Keratinocyte (primary cell): ENCODE results near the gene CRB2. TPM values are rescaled to one million over a fixed set of nuclear protein-coding genes. Genes with fewer than 3 reads are reported as not detected.

Experiments used
- DNase-seq: peaks from one replicate; pipeline ENCODE4 v3.0.0-alpha.2; 2011; ENCODE audit warnings: low read depth, missing footprints, low spot score
- FAIRE-seq: peaks from 2 replicates; lab custom pipeline; 2011; peaks lifted over from hg19 to GRCh38; lab: Jason Lieb, UNC
- H2AFZ ChIP-seq: 2 replicates; pipeline ENCODE4 v1.6.0; 2012; ENCODE audit warnings: low read length, control low read depth, inconsistent platforms; ENCODE audit not compliant: control insufficient read depth
- H3K27ac ChIP-seq: 2 replicates; pipeline ENCODE4 v1.5.1; 2011; ENCODE audit warnings: low read length; ENCODE audit not compliant: control insufficient read depth, insufficient read depth
- H3K27me3 ChIP-seq: 3 replicates; pipeline ENCODE4 v1.6.0; 2011; ENCODE audit warnings: low read length; ENCODE audit not compliant: control insufficient read depth, insufficient read depth; ENCODE audit errors: extremely low read depth
- H3K36me3 ChIP-seq, 2 experiments: 2 replicates in 1 of 2; 3 replicates in 1 of 2; pipeline ENCODE4 v1.5.1; 2011; ENCODE audit warnings: low read length in 2 of 2, mild to moderate bottlenecking in 1 of 2; ENCODE audit not compliant: control insufficient read depth in 2 of 2, insufficient read depth in 2 of 2; ENCODE audit errors: extremely low read depth in 1 of 2
- H3K4me1 ChIP-seq: 3 replicates; pipeline ENCODE4 v1.5.1; 2011; ENCODE audit warnings: low read length; ENCODE audit not compliant: control insufficient read depth, insufficient read depth; ENCODE audit errors: extremely low read depth
- H3K4me2 ChIP-seq: 3 replicates; pipeline ENCODE4 v1.6.0; 2011; ENCODE audit warnings: low read depth, low read length; ENCODE audit not compliant: control insufficient read depth, insufficient read depth; ENCODE audit errors: extremely low read depth
- H3K4me3 ChIP-seq, 3 experiments: fragments of 200-600 bp in 1 of 3; sonication (generic) in 1 of 3; 2 replicates in 2 of 3; 3 replicates in 1 of 3; pipeline ENCODE4 v1.5.1; 2011 to 2016; ENCODE audit warnings: low read length in 3 of 3, mild to moderate bottlenecking in 3 of 3, control low read depth in 2 of 3, inconsistent platforms in 1 of 3, low read depth in 1 of 3, mixed read lengths in 1 of 3, mixed run types in 1 of 3, moderate library complexity in 1 of 3; ENCODE audit not compliant: control insufficient read depth in 2 of 3, insufficient read depth in 2 of 3; ENCODE audit errors: extremely low read depth in 1 of 3
- H3K79me2 ChIP-seq: 2 replicates; pipeline ENCODE4 v1.6.0; 2012; ENCODE audit warnings: low read length; ENCODE audit not compliant: control insufficient read depth, insufficient read depth
- H3K9ac ChIP-seq: 3 replicates; pipeline ENCODE4 v1.6.0; 2011; ENCODE audit warnings: low read length; ENCODE audit not compliant: control insufficient read depth, insufficient read depth; ENCODE audit errors: extremely low read depth
- H3K9me1 ChIP-seq: 3 replicates; pipeline ENCODE4 v1.6.0; 2011; ENCODE audit warnings: low read length; ENCODE audit not compliant: control insufficient read depth, insufficient read depth; ENCODE audit errors: extremely low read depth
- H3K9me3 ChIP-seq: 2 replicates; pipeline ENCODE4 v1.5.1; 2012; ENCODE audit warnings: low read depth, low read length; ENCODE audit not compliant: control insufficient read depth
- H4K20me1 ChIP-seq: 3 replicates; pipeline ENCODE4 v1.6.0; 2011; ENCODE audit warnings: low read length; ENCODE audit not compliant: control insufficient read depth, insufficient read depth; ENCODE audit errors: extremely low read depth
- CTCF ChIP-seq, 3 experiments: IDR thresholded peaks in 1 of 3; conservative IDR thresholded peaks in 1 of 3; optimal IDR thresholded peaks in 1 of 3; 2 replicates in 2 of 3; 3 replicates in 1 of 3; pipeline versions ENCODE3 to v1.5.1; 2011; ENCODE audit warnings: low read length in 3 of 3, mild to moderate bottlenecking in 3 of 3, moderate library complexity in 2 of 3, control low read depth in 1 of 3, inconsistent platforms in 1 of 3; ENCODE audit not compliant: insufficient read depth in 2 of 3; ENCODE audit errors: extremely low read depth in 1 of 3
- EZH2 ChIP-seq: IDR thresholded peaks from one replicate; pipeline ENCODE4 v1.6.1; 2012; ENCODE audit warnings: inconsistent platforms, mild to moderate bottlenecking, low read length, moderate library complexity
- dilution Hi-C: fragments of 300-500 bp; cut with MboI; formaldehyde crosslinking; loops from one replicate; pipeline ENCODE4 v1.7.0; 2020; ENCODE audit warnings: low sequenced_read_pairs; ENCODE audit not compliant: extremely low pct_ligation_motif_present
- polyA plus RNA-seq, 5 experiments: library from polyadenylated mRNA; depleted of rRNA in 3 of 5; stranded (reverse) in 3 of 5; stranded (forward) in 1 of 5; unstranded in 1 of 5; fragments of >200 nt; gene quantifications; 1 replicate in 1 of 5; 2 replicates in 3 of 5; 3 replicates in 1 of 5; pipeline versions ENCODE4 v1.2.1 to v1.2.3, GENCODE V29; 2011 to 2012; ENCODE audit warnings: missing spikeins in 2 of 5, low read depth in 1 of 5, low replicate concordance in 1 of 5

Gene CRB2
- polyA plus RNA-seq, 1 donor (not counting 4 experiments of a cell fraction or from before 2014, with no cell fraction given), result not detected

DNA sequence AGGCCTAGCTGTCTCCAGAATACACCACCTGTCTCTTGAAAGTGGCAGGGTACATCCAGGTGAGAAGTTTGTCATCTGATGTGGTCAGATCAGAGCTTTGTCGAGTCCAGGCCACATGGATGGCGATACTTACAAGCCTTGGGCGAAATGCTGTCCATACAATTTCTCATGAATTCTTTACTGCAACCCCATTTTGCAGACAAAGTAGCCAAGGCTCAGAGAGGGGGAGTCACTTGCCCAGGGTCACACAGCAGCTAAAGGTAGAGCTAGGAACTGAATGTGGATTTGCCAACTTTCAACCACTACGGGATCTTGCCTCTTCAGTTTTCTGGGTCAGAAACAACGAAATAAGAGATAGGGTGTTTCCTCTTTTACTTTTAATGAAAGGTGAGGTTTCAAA is 35.2 kb downstream of the CRB2 start:
- DNase-seq (no peak), FAIRE-seq (no peak)
- no peaks in the 10 kb centered on the region for H3K27me3 ChIP-seq
- no peak overlapping the region for H3K4me3 ChIP-seq
- no peak overlapping the region for H3K27ac ChIP-seq
- TF ChIP-seq EZH2 (no peak), CTCF (optimal IDR thresholded peaks at IDR 0.05 in 1 of 3, IDR thresholded peaks at IDR 0.05 in 1 of 3, conservative IDR thresholded peaks at IDR 0.05 in 1 of 3; ENCODE audit: extremely low read depth in 1 of 3, insufficient read depth in 2 of 3, low read length in 3 of 3) (no peak)
- H3K36me3 ChIP-seq, result no peaks in the 10 kb centered on the region
- no peak overlapping the region for H3K9ac ChIP-seq
- no peaks in the 10 kb centered on the region for H3K79me2 ChIP-seq
- dilution Hi-C loops, result no loop called here
- H2AFZ ChIP-seq, result no peak overlapping the region
- no peaks in the 10 kb centered on the region for H4K20me1 ChIP-seq
- H3K4me2 ChIP-seq, result no peak overlapping the region
- no peaks in the 10 kb centered on the region for H3K9me1 ChIP-seq
- no peaks in the 10 kb centered on the region for H3K4me1 ChIP-seq
- H3K9me3 ChIP-seq, result no peaks in the 10 kb centered on the region

DNA sequence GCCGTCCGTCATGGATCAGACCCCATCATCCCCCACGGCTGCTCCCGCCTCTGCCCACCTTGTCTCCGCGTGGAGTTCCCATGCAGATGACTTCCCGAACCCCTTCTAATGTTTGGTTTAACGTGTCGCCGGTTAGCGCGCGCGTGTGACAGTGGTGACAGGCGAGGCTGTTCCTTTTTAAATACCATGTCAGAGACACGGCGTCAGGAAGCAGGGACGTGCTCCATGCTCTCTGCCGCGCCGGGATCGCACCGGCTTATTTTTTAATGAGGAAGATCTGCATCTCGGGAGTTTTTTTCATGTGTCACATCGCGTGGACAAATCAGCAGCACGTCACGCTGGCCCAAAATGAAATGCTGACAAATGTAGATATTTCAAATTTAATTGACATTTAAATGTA is 35.9 kb downstream of the CRB2 start:
- DNase-seq, result no peak
- Histone ChIP-seq H3K9ac (no peak overlapping the region), H3K79me2 (no peaks in the 10 kb centered on the region), H3K9me1 (no peaks in the 10 kb centered on the region), H2AFZ (no peak overlapping the region), H3K9me3 (no peaks in the 10 kb centered on the region), H3K4me3 (no peak overlapping the region), H3K4me1 (no peaks in the 10 kb centered on the region), H3K36me3 (no peaks in the 10 kb centered on the region), H3K27ac (no peak overlapping the region), H3K4me2 (no peak overlapping the region), H4K20me1 (no peaks in the 10 kb centered on the region), H3K27me3 (no peaks in the 10 kb centered on the region)
- no peak for FAIRE-seq
- TF ChIP-seq EZH2 (no peak), CTCF (optimal IDR thresholded peaks at IDR 0.05 in 1 of 3, IDR thresholded peaks at IDR 0.05 in 1 of 3, conservative IDR thresholded peaks at IDR 0.05 in 1 of 3; ENCODE audit: extremely low read depth in 1 of 3, insufficient read depth in 2 of 3, low read length in 3 of 3) (no peak)
- dilution Hi-C loops, result no loop called here
